ENCODE measurements around the gene PFKL.
"Not testable (repeated sequence)": the region's sequence is repeated elsewhere in the genome, so short reads cannot be mapped to it uniquely, and the experiment has no call there.

PFKL gene

GRCh38 chr21:44301961-44302406 is 2.1 kb downstream of the PFKL start:
- TF ChIP-seq CTCF (conservative IDR thresholded peaks at IDR 0.05; ENCODE audit: low read length), result no peak
- DNase-seq (ENCODE audit: low read depth), result no peak
- H3K4me3 ChIP-seq (ENCODE audit: low read length), result no peak overlapping the region

GRCh38 chr21:44302573-44303401 is 2.9 kb downstream of the PFKL start:
- not testable (repeated sequence) for H3K4me3 ChIP-seq (ENCODE audit: low read length); DNase-seq (ENCODE audit: low read depth)

- DNase-seq (ENCODE audit: low read depth), result no peak
- TF ChIP-seq CTCF (conservative IDR thresholded peaks at IDR 0.05; ENCODE audit: low read length), result no peak
- H3K4me3 ChIP-seq (ENCODE audit: low read length), result no peak overlapping the region
Measured at GRCh38 chr21:44303490-44303981, 3.7 kb downstream of the PFKL start.

- TF ChIP-seq CTCF (conservative IDR thresholded peaks at IDR 0.05; ENCODE audit: low read length), result no peak
- H3K4me3 ChIP-seq (ENCODE audit: low read length), result no peak overlapping the region
- DNase-seq (ENCODE audit: low read depth), result no peak
Measured at GRCh38 chr21:44304011-44304616, 4.3 kb downstream of the PFKL start.

GRCh38 chr21:44304877-44305293 is 5.0 kb downstream of the PFKL start:
- H3K4me3 ChIP-seq (ENCODE audit: low read length), result no peak overlapping the region
- DNase-seq (ENCODE audit: low read depth), result peak; percentile 37
- peak; percentile 75 for TF ChIP-seq CTCF (conservative IDR thresholded peaks at IDR 0.05; ENCODE audit: low read length)

GRCh38 chr21:44305691-44306090 is 5.8 kb downstream of the PFKL start:
- TF ChIP-seq CTCF (conservative IDR thresholded peaks at IDR 0.05; ENCODE audit: low read length), result no peak
- no peak for DNase-seq (ENCODE audit: low read depth)
- no peak overlapping the region for H3K4me3 ChIP-seq (ENCODE audit: low read length)

GRCh38 chr21:44306936-44307704 is 7.3 kb downstream of the PFKL start:
- TF ChIP-seq CTCF (conservative IDR thresholded peaks at IDR 0.05; ENCODE audit: low read length), result no peak
- DNase-seq (ENCODE audit: low read depth), result peak; percentile 11
- H3K4me3 ChIP-seq (ENCODE audit: low read length), result no peak overlapping the region

Data from AG10803 (cell line).